ENCODE data around the gene TMEM121.

Gene TMEM121

DNA sequence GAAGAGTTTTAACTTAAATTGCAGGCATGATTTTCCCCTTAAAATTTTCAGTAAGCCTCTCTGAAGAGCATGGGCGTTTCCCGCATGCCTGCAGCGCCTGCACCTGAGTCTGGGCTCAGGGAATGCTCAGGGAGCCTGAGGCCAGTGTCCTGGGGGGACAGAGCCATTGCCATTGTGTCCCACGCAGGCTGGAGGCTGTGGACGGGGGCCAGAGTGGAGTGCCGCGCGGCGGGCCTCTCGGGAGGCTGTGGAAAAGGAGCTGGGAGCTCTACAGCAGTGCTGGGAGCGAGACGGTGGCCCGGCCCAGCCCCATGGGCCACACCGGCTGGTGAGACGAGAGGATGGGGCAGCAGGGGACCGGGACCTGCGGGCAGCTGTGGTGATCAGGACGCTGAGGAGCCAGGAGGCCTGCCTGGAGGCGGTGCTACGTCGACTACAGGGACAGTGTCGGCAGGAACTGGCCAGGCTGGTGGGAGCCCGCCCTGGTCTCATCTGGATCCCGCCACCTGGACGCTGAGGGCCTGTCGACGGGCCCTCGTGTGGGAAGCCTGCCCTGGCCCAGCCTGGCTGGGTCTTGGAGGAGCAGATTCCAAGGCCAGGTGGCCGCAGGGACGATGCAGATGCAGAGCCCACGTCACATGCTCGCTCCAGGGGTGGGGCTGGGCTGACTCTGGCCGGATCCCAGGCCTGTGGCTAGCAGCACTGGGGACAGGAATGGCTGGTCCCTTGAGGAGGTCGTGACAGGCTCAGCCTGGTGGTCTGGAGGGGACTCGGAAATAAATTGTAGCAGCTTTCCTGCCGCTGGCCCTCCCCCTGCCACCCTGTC, 27.7 kb upstream of the TMEM121 start:
- DNase-seq (ENCODE audit: low read depth in 2 of 2) = no peak

DNA sequence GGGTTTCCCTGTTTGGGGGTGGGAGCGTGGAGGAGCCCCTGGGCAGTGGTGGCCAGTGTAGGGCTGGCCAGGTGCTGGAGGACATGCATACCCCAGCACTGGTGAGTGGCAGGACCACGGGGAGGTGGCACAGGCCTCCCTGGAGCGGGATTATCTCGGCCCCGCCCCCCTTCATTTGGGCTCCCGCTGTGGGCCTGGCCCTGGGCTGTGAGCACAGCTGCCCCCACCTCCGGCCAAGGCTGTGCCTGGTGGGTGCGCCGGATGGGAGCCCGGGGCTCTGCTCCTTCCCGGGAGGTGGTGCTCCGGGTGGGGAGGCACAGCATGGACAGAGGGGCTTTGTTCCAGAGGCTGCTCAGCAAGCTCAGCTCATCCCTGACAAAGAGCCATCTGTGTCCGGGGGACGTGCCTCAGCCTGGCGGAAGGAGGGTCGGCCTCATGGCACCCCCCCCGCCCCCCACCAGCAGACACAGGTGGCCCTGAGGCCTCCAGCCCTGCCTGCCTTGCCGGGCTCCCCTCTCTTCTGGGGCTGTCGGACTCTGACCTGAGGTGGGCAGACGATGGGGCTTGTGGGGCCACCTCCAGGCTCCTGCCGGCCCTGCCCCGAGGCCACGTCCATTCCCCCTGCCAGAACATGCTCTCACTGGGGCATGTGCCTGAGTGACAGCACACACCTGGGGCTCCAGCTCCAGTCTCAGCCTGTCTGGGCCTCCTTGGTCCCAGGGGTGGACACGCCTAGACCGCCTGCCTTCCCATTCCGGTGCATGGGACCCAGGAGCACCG, 26.9 kb upstream of the TMEM121 start:
- DNase-seq (ENCODE audit: low read depth in 2 of 2) = no peak

DNA sequence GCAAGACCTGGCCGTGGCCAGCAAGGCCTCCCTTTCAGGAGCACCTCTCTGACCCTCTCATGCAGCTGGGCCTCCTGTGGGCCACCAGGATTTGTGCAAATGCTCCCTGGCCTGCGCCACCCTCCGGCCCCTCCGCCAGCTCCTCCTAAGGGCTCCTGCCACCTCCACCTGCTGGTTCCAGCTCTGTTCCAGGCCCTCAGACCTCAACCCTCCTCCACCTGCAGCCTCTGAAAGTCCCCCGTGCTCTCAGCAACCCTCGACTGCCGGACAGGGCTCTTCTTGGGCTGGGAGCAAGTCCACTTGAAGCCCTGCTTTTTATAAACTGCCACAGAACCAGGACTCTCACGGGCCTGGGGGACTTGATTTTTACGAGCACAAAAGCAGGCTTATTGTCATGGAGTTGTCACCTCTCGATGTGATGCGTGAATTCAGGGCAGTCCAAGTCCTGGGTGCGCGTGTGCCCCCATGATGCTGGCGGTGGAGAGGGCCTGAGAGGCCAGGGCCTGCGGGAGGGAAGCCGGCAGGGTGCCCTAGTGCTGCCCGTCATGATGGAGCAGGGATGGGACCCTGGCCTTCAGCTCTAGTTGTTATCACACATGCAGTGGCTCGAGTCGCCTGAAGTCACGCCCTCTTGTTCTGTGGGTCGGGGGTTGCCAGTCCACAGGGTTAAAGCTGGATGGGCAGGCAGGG, 26.2 kb upstream of the TMEM121 start:
- DNase-seq (ENCODE audit: low read depth in 2 of 2) = no peak

DNA sequence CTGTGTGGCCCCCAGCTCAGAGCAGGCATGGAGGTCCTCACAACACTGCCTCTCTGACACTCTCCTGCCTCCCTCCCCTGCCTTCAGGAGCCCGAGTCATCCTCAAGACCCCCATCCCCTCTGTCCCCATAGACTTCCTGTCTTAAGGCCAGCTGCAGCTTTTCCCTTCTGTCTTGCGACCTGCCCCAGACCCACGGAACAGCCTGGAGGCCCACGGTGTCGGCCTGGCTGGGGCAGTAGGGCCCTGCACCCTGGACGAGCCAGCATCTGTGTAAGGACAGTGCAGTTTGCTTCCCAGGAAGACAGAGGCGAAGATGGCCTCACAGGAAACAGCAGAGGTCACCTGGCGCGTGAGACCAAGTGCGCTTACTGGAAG, 25.7 kb upstream of the TMEM121 start:
- DNase-seq (ENCODE audit: low read depth in 2 of 2) = no peak

DNA sequence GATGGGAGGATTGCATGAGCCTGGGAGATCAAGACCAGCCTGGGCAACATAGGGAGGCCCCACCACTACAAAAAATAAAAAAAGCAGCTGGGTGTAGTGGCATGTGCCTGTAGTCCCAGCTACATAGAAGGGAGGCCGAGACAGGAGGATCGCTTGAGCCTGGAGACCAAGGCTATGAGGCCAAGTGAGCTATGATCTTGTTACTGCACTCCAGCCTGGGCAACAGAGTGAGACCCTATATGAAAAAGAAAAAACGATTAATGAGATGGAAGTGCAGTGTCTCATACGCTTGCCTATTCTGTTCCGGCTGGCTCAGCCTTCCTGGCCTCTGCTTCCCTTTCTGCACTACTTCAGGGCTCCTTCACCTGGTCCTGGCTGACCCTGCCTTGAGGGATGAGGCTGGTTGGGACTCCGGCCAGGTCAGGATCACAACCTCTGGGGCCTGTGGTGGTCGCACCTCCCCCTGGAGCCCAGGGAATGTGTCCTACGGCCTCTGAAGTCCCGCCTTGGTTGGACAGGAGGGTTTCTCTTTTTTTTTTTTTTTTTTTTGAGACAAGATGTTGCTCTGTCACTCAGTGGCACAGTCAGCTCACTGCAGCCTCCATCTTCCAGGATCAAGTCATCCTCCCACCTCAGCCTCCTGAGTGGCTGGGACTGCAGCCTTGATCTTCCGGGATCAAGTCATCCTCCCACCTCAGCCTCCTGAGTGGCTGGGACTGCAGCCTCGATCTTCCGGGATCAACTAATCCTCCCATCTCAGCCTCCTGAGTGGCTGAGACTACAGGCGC, 24.7 kb upstream of the TMEM121 start:
- no peak for DNase-seq (ENCODE audit: low read depth in 2 of 2)

DNA sequence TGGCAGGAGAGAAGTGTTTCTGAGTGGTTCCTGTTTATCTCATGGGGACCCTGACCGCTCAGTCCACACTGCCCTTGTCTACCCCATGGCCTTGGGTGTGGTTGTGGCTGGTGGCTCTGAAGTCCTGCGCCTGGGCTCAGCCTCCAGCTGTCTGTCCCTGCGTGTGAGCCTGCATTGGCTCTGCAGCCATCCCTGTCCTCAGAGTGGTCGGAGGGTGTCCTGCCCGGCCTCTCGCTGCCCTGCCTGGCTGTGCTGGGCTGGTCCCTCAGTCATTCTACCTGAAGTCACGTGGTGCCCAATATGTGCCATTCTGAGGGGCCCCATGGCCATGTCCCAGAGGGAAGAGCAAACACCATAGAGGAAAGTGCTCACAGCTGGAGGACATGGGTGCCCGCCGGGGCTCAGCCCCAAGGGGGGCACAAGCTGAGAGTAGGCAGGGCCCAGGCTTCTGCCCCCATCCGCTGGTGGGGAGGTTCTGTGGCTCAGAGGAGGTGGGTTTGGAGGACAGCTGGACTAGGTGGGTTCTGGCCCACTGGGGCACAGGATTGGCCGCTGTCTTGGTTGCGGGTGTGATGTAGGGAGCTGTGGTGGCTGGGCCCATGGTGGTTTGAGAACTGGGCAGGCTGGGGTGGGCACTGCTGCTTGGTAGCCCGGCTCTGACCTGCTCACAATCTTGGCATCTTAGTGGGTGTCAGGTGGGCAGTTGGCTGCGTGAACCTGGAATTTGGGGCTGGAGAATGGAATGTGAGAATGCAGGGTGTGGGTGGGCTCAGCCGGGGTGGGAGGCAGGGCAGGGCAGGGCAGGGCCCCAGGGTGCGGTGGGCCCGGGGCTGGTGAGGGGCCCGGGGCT, 23.7 kb upstream of the TMEM121 start:
- no peak for DNase-seq (ENCODE audit: low read depth in 2 of 2)

DNA sequence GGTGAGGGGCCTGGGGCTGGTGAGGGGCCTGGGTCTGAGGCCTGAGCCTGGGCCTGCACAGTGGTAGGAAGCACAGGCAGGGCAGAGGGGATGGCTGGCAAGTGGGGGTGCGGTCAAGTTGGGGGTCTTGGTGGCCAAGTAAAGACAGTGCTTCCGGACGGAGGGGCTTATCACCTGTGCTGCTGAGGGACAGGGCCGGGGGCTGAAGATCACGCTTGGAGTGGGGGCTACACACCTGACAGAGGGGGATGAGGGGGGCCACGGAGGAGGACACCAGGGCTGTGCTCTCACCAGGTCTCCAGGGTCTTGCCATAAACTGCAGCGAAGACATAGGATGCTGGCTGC, 23.1 kb upstream of the TMEM121 start:
- no peak for DNase-seq (ENCODE audit: low read depth in 2 of 2)

DNA sequence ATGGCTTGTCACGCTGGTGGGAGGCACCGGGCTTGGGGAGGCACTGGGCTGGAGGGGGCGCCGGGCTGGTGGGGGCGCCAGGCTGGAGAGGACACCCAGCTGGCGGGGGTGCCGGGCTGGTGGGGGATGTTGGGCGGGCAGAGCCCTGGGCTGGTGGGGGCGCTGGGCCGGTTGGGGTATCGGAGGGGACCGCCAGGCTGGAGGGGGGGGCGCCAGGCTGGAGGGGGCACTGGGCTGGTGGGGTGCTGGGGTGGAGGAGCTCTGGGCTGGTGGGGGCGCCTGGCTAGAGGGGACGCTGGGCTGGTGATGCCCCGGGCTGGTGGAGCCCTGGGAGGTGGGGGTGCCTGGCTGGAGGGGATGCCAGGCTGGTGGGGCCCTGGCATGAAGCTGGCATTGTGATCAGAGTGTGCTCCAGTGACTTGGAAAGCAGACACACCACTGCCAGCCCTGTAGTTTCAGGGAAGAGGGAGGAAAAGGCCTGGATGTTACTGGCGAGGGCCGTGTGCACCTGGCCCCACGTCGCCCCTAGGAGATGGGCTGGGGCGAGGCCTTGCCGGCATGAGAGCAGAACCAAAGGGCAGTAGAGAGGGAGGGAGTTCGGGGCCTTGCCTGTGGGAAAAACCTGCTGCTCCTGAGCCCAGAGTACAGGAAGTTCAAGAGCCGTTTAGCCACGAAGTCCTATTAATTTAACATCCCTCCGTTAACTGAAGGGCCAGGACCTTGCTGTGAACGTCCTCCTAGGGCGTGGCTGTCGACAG, 22.3 kb upstream of the TMEM121 start:
- DNase-seq (ENCODE audit: low read depth in 2 of 2) = no peak

DNA sequence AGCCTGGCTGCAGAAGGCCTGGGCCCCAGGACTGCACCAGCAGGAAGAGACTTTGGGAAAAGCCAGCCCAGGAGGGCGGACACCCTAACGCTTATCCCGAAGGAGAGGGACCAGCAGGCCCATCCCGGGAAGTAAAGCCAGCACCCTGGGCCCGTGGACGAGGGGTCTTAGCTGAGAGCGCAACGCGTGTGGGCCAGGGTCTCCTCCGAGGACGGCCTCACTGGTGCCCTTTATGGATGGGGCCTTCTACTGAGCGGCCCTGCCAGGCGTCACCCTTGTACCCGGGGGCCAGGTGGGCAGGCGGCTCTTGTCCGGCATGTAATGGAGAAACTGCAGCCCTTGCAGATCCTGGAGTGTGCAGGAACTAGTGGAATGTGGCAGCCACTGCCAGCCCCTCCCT, 21.3 kb upstream of the TMEM121 start:
- DNase-seq (ENCODE audit: low read depth in 2 of 2) = no peak

DNA sequence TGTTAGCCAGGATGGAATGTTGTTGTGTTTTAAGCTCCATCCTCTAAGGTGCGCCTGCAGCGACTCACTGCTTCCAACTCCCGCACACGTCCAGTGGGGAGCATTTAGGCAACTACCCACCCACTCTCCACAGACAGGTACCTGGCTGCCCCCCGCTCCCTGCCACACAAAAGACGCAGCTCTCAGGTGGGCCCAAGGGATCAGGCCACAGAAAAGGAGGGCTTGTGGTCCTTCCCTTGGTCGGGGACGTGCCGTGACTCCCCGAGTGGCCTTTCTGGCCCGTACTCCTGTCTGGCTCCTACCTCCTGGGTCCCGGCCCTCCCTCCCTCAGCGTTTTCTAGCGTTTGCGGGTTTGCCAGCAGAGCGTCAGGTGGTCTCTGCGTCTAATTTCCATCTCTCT, 19.1 kb upstream of the TMEM121 start:
- DNase-seq (ENCODE audit: low read depth in 2 of 2) = no peak

DNA sequence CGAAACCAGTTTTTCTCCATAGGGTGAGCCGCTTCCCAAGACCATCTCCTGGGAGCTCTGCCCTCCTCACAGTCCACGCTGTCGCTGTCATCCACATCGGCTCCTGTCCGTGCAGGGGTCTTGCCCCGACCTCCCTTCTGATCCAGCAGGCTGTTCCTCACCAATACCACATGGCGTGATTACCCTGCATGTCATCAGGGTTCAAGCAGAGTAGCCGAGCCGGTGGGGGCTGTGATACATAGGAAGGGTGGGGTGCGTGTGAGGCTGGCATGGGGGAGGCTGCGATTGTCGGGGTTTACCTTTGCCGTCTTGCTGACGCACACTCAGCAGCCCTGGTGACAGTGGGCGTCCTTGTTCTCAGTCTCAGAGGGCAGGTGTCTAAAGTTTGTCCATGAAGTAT, 18.3 kb upstream of the TMEM121 start:
- no peak for DNase-seq (ENCODE audit: low read depth in 2 of 2)

DNA sequence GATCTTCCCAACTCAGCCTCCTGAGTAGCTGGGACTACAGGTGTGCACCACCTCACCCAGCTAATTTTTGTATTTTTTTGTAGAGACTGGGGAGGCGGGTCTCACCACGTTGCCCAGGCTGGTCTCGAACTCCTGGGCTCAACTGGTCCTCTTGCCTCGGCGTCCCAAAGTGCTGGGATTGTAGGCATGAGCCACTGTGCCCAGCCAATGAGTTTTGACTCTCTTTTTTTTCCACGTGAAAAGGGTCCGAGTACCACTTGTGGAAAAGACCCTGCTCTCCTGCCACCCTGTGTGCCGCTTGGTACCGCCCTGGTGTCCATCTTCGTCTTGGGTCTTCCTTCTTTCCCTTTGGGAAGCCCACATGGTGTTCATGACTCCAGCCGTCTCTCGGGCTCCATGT, 17.8 kb upstream of the TMEM121 start:
- DNase-seq (ENCODE audit: low read depth in 2 of 2) = no peak

DNA sequence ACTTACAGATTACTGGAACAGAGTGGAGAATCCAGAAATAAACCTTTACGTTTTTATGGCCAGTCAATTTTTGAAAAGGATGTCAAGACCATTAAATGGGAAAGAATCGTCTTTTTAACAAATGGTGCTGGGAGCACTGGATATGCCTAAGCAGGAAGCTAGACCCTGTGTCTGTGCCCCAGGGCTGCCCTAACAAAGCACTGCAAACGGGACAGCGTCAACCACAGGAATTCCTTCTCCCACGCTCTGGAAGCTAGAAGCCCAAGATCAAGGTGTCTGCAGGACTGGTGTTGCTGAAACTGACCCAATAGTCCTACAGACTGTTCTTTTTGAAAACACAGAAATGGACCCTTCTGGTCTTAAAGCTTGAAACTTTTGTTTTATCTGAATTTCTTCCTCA, 9.3 kb upstream of the TMEM121 start:
- DNase-seq (ENCODE audit: low read depth in 2 of 2) = no peak

DNA sequence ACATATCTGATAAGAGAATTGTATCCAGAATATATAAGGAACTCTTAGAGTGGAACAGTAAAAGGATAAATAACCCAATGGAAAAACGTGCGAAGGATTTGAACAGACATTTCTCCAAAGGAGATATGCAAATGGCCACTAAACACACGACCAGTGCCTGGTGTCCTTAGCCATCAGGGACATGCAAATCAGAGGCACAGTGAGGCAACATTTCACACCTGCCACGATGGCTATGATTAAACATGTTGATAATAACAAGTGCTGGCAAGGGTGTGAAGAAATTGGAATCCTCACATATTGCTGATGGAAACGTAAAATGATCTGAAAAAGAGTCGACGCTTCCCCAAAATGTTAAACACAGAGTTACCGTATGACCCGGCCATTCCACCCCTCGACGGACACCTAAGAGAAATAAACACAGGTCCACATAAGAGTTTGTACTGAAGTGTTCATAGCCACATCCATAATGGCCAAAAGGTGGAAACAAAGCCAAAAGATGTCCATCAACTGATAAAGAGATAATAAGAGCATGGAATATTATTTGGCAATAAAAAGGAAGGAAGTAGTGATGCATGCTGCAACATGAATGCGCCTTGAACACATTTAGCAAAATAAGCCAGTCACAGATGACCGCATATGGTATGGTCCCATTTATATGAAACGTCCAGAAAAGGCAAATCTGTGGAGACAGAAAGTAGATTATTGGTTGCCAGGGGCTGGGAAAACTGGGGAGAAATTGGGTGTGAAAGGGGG, 6.3 kb upstream of the TMEM121 start:
- DNase-seq (ENCODE audit: low read depth in 2 of 2) = no peak

DNA sequence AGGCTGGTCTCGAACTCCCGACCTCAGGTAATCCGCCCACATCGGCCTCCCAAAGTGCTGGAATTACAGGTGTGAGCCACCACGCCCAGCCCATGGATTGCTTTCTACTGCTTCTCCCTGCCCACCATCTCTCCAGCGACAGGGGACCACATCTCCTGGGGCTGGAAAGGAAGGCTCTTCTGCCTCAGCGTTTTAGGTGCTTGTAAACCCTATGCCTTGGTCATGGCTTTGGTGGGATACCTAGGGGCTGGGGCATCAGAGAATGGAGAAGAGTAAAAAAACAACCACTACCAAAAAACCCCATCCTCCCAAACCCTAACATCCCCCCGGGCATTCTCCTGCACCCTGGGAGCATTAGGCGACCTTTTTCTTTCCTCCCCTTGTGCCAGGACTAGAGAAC, 1.1 kb upstream of the TMEM121 start:
- DNase-seq (ENCODE audit: low read depth in 2 of 2) = no peak

DNA sequence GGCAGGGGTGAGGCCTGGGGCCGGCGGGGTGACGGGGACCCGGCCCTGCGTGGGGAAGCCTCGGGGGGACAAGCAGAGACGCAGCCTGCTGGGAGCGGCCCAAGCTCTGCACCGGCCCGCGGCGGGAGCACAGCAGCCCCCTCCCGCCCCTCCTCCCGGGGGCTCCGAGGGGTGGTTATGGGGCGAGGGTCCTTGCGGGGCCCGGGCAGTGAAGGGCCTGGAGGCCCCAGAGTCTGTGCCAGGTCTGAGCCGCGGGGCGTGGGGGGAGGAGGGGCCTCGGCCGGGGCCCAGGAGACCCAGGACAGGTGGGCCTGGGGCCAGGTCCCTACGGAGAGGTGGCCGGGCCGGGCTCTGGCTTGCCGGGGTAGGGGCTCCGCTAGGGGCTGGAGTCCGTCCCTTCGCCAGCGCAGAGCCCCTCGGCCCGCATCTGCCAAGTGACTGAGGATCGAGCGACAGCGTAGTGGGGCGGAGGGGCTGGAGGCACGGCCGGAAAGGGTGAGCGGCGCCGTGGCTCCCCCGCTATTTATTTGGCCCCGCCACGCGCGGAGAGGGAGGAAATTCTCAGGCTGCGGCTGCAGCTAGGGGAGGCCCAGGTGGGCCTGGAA, 495 bp downstream of the TMEM121 start:
- DNase-seq (ENCODE audit: low read depth in 2 of 2) = no peak

DNA sequence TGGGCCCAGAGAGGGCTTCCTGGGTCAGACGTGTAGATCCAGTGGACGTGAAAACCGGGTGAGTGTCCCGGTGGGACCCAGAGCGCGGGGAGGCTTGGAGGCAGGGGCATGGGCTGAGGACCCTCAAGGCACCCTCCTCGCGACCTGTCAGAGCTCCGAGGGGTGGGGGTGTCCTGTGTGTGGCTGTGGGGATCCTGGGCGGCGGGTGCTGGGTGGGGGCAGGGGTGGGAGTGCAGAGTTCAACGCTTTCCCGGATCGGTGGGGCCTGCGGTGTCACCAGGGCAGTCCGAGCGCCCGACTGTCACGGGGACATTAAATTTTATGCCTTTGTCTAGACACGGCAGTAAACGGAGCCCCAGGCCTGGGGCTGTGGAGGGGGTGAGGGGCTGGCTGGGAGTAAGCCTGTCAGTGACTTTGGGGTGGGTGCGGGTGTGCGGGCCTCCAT, 1.0 kb downstream of the TMEM121 start:
- DNase-seq (ENCODE audit: low read depth in 2 of 2) = no peak

DNA sequence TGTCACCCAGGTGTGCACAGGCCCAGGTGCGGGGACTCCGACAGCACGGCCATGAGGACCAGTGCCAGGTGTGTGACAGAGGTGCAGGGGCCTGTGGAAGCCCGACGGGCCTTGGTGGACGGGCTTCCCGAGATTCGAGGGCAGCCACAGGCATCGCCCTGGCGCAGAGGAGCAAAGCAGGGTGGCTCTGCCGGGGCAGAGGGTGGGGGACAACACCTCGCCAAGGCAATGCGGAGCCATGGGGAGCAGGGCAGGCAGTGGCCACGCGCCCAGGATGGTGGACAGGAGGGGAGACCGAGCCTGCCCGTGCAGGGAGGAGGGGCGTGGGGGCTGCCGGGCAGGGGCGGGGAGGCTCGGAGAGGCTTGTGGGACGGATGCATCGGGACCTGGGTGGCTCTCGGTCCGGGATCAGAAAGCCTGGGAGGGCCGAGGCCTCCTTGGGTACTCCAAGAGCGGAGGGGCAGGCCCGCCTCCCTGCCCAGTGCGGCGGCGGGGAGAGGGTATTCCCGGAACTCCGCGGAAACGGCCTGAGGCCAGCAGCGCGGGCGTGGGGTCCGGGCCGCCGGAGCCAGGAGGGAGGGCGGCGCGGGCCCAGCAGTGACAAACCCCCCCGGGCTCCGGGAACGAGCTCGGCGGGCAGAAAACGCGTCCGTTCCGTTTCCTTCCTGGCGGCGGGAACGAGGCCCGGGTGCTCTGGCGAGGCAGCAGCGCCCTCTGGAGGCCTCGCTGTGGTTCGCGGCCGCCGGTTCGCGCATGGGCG, 1.6 kb downstream of the TMEM121 start:
- DNase-seq (ENCODE audit: low read depth in 2 of 2) = peak; percentile 39 to 59
